Mammary epithelial cell (primary cell): Measurements from ENCODE around the gene PPP1R37.

Experiments used
- CTCF ChIP-seq, 2 donors: IDR thresholded peaks in 1 of 2; conservative IDR thresholded peaks in 1 of 2; 2 replicates each; pipeline ENCODE4 v1.5.1; 2011 to 2012; ENCODE audit warnings: inconsistent platforms in 2 of 2, low read length in 2 of 2, mild to moderate bottlenecking in 2 of 2, control low read depth in 1 of 2, low read depth in 1 of 2; ENCODE audit not compliant: insufficient read depth in 1 of 2; ENCODE audit errors: extremely low read depth in 1 of 2
- EZH2 ChIP-seq: IDR thresholded peaks from 2 replicates; pipeline ENCODE4 v1.6.1; 2012; ENCODE audit warnings: low read length, inconsistent platforms, borderline replicate concordance

GRCh38 chr19:45096700-45097099 lies 3.7 kb downstream of the PPP1R37 start:
- no peak for TF ChIP-seq CTCF (conservative IDR thresholded peaks at IDR 0.05 in 1 of 2, IDR thresholded peaks at IDR 0.05 in 1 of 2; ENCODE audit: extremely low read depth in 1 of 2, insufficient read depth in 1 of 2, low read depth in 1 of 2, low read length in 2 of 2)
- TF ChIP-seq EZH2 = no peak
